GM21529 (cell line): ENCODE results near the gene RNLS.
"Not testable (repeated sequence)": the region's sequence is repeated elsewhere in the genome, so short reads cannot be mapped to it uniquely, and the experiment has no call there.

Source experiments
- ATAC-seq: cut with Tn5 transposase; IDR thresholded peaks from one replicate; pipeline ENCODE4 v1.9.1; 2021; ENCODE audit not compliant: unreplicated experiment

Gene RNLS

DNA sequence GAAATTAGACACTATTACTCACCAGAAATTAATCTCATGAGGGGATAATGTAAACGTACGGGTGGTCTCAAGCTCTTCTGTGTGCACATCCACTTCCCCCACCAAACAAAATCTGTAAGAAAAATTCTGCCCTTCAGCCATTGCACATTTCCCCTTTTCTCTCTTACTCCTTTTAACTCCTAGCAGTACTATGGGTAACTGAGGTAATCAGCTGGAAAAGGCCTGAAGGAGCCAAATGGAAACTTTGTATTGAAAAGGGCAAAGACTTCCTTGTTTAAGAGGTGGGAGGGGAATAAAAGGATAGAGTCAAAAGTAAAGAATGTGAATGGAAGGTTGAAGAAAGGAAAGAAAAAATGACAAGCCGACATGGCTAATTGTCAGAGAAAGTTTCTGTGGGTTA lies 273.8 kb downstream of the RNLS start:
- ATAC-seq, result no peak

DNA sequence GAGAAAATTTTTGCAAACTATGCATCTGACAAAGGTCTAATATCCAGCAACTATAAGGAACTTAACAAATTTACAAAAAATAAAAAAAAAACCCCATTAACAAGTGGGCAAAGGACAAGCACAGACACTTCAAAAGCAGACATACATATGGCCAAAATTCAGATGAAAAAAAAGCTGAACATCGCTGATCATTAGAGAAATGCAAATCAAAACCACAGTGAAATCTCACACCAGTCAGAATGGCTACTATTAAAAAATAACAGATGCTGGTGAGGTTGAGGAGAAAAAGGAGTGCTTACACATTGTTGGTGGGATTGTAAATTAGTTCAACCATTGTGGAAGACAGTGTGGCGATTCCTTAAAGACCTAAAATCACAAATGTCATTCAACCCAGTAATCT lies 274.8 kb downstream of the RNLS start:
- not testable (repeated sequence) for ATAC-seq

DNA sequence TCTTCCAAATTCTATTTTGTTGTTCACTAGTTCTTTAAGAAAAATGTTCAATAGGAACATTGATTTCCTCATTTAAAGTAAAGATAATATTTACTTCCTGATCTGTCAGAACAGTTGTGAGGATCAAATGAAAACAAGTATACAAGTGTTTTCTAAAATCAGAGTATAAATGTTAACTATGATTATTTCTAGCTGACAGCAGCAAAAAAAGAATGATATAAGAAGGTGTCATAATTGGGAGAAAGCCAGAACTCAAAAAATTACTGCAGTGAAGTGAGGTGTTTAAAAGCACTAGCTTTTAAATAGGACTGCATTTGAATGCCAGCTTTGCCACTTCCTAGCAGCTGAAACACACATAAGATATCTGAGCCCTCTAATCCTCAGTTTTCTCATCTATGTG lies 283.3 kb downstream of the RNLS start:
- ATAC-seq, result no peak

DNA sequence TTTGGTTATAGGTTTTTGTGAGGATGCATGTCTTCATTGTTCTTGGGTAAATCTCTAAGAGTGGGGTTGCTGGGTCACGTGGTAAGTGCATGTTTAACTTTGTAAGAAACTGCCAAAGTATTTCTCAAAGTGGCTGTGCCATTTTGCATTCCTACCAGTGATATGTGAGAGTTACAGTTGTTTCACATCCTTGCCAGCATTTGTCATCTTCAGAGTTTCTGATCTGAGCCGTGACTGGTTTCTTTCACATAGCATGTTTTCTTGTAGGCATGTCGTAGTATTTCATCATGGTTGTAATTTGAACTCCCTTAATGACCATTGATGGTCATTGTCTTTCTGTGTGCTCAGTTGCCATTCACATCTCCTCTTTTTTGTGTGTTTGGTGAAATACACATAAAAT lies 286.0 kb downstream of the RNLS start:
- no peak for ATAC-seq

DNA sequence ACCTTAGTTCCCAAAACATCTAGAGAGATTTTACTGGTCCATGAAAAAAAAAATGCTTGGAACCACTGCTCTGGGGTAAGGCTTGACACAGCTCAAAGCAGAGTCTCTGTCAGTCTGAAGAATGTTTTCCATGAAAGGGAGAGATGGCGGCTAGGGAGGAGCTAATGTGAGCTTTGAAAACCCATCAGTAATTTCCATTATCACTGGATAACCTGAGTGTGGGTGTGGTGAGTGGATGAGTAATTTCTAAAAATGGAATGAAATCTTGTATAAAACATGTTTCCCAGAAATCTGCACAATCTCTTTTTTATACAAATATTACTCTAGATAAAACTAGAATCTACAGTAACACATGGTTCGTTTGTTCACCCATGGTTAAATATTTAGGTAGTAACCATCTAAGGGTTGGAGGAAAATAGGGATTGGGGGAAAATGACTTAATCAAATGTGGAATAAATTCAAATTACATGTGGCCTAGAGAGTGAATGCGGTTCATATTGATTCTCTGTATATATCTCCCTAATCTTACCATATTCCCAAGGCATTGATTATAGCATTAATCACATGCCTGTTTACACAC lies 289.4 kb downstream of the RNLS start:
- no peak for ATAC-seq

DNA sequence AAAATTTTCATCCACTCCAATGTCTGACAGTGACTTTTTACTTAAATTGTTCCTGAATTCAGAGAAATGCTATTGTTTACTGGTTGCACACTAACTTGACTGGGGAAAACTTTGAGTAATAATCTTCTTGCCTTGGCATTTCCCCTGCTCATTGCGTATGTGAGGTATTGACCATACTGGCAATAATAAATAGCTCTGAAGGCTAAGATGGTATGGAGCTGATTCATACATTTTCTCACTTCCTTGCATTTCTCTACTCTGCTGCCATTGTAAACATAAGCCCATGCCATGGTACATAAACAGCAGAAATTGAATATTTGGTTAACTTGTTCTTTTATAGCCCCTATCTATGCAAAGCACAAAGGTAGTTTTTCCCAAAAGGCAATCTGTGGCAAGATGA lies 290.0 kb downstream of the RNLS start:
- ATAC-seq, result no peak

DNA sequence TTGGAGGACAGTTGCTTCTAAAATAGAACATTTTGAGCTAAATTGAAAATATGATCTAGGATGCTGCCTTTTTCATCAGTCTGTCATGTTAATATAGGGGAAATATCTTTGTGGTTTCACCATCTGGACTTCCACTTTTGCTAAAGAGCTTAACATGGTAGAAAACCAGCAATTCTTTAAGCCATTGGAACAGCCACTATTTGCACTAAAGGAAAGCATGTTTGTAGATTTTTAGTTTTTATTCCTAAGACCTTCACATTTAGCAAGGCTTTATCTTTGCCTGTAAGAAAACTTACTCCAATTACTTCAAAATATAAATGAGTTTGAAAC lies 291.0 kb downstream of the RNLS start:
- ATAC-seq, result no peak

DNA sequence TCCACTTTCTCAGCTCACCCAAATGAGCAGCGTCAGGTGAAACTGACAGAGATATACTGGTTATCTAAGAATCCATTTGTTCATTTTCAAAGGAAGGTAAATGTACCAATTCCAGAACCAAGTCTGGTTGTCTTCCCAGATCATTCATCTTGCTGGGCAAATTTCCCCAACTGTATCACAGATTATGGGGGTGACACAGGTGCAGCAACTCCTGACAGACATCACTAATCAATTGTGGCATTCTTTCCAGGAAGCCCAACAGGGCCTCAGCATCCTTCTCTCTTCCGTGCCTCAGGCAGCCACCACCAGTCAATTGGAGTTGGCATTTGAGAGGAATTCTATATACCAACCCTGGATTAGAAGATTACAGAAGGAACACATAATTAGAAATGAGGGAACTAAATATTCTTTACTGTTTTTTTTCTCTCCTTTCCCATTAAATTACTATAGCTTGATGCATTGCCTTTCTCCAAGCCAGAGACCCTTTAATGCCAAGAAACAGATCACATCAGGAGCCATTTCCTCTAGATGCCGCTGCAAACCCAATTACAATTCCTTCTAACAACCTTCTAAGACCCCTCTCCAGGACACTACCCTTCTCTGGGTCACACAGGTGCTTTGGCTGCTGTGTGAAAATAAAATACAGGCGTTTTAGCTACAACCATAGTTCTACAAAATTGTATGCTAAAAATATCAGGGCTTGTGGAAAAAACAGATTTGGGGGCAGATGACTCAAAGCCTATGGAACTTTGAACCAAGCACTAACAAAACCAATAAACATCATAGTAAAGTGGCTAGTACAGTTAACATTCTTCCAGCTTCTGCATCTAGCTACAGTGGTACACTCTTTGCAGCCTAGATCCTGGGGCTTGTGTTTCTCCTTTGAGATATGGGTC lies 291.6 kb downstream of the RNLS start:
- ATAC-seq, result no peak

DNA sequence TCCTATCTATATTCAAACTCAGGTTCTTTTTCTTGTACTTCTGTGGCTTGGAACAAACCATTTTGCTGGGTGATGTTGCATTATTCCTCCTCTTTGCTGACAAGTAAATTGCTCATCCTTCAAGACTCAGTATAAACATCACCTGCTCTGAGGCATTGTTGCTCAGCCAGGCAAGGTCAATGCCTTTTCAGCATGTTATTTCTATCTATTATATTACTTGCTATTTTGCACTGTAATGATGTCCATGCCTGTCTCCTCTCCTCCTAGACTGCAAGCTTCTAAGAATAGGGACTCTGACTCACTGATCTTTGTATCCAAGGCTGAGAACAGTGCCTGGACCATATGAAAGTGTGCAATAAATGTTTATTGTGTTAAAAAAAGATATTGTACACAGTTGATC lies 293.8 kb downstream of the RNLS start:
- no peak for ATAC-seq

DNA sequence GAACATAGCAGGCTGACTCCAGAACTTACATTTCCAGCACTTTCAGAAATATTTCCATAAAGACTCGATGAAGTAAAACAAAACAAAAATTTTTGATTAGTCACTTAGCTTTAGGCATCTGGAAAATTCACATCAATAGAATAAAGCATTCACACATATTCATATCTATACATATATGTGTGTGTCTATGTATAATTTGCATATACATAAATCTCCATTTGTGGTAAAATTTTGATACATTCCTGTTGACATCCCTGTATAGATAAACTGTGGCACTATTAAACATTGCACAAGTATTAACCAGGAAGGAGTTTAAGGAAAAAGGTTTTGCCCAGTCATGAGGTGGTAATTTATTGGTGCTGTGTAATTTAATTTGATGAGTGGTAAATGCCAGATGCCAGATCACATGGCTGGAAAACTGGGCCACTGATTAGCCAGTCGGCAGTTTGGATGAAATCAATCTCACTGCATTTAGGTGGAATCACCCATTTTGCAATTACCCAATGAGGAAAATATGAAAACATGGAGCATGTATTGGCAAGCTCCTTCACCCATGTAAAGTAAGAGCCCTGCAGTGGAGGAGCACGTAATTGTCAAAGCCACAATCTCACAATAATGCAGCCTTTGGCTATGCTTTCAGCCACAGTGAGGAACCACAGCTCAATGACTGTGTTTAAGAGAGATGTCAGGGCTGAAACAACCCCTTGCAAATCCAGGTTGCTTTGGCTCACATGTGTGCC lies 294.6 kb downstream of the RNLS start:
- peak; percentile 76 for ATAC-seq

DNA sequence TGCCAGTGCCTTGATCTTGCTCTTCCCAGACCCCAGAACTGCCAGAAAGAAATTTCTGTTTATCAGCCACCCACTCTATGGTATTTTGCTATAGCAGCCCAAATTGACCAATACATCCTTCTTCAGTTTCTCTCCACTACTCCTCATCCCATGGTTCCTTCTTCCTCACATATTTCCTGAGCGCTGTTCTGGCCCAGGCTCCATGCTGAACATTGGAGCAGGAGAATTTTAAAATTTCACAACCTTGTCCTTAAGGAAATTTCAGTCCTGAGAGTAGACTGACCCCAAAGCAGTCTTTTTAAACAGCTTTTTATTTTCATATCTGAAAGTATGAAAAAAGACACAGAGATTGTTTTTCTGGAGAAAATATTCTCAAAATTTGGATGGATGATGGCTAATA lies 297.1 kb downstream of the RNLS start:
- no peak for ATAC-seq

DNA sequence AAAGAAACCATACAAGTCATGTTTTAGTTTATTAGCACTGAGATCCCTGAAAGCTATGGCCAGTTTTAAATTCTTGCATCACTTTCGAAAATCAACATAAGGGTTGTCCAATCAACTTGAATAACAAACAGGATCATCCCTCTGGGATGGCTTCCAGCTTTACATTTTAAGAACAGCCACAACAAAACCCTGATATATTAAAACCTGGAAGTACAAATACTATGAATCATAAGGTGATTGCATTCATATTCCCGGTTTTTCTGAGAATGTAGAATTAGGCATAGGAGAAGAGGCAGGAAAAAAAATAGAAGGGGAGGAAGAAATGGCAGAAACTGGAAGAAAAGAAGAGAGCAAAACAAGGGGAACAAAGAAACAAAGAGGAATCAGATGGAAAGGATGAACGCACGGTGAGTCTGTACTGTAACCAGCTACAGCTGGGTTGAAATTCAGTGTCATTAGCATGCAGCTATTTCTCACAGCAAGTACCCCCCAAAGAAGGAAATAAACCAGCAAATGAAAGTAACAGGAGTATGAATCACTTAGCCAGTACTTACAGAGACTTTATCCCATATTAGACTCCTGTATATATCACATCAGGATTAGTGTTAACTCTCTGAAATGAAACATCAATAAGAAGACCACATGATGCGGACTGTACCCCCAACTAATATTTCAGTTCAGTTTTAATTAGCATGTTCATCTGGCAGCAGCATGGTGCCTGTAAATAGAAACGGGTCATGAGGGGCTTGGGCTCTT lies 301.3 kb downstream of the RNLS start:
- ATAC-seq, result no peak

DNA sequence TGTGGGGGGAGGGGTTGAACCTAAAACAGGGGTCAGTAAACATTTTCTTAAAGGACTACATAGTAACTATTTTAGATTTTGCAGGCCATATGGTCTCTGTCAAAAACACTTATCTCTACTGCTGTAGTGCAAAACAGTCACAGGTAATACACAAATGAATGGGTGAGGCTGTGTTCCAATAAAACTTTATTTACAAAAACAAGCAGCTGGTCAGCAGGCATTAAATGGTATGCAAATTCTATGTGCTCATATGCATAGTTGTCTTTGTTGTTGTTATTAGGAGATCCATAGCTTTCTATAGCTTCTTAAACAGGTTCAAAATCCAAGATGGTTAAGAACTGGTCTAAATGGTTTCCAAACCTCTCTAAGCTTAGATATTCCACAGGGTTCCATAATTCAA lies 302.6 kb downstream of the RNLS start:
- ATAC-seq, result no peak

DNA sequence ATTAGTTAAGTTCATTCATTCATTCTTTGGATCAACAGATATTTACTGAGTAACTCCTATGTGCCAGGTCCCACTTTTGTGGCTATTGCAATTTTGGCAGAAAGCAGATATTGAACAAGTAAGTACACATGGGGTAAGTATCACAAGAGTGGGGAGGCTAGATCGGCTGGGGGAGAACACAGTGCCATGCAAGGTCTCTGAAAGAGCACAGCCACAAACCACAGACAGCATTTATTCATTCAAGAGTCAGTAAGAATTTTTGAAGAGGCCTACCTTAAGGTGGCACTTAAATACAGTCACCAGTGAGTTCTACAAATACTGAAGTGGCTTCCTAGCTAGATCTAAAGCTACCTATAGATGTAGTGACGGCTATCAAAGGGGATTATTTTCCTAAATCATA lies 304.2 kb downstream of the RNLS start:
- ATAC-seq, result no peak

DNA sequence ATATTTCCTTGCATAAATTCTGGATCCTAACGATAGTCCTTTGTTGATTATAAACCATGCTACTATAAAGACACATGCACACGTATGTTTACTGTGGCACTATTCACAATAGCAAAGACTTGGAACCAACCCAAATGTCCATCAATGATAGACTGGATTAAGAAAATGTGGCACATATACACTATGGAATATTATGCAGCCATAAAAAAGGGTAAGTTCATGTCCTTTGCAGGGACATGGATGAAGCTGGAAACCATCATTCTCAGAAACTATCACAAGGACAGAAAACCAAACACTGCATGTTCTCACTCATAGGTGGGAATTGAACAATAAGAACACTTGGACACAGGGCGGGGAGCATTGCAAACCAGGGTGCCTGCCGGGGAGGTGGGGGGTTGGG lies 306.2 kb downstream of the RNLS start:
- ATAC-seq, result not testable (repeated sequence)

DNA sequence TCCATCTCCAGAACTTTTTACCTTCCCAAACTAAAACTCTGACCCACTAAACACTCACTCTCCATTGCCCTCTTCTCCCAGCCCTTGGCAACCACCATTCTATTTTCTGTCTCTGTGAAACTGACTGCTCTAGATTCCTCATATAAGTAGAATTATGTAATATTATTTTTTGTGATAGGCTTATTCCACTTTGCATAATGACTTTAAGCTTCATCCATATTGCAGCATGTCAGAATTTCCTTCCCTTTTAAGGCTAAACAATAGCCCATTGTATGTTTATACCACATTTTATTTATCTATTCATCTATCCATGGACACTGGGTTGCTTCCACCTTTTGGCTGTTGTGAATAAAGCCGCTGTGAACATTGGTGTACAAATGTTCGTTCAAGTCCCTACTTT lies 308.8 kb downstream of the RNLS start:
- no peak for ATAC-seq

DNA sequence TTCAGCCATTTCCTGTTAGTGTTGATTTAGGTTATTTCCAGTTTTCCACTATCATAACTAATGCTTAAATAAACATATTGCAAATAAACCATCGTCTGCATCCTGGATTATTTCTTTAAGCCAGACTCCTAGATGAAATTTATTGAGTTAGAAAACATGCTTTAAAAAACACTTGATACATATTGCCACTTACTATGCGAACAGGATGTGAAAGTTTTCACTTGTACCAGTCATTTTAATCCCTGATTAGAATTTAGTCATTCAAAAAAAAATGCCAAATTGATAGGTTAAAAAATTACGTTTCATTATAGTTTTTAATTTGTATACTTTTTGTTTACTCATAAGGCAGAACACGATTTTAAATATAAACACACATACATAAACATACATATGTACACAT lies 309.6 kb downstream of the RNLS start:
- ATAC-seq, result no peak

DNA sequence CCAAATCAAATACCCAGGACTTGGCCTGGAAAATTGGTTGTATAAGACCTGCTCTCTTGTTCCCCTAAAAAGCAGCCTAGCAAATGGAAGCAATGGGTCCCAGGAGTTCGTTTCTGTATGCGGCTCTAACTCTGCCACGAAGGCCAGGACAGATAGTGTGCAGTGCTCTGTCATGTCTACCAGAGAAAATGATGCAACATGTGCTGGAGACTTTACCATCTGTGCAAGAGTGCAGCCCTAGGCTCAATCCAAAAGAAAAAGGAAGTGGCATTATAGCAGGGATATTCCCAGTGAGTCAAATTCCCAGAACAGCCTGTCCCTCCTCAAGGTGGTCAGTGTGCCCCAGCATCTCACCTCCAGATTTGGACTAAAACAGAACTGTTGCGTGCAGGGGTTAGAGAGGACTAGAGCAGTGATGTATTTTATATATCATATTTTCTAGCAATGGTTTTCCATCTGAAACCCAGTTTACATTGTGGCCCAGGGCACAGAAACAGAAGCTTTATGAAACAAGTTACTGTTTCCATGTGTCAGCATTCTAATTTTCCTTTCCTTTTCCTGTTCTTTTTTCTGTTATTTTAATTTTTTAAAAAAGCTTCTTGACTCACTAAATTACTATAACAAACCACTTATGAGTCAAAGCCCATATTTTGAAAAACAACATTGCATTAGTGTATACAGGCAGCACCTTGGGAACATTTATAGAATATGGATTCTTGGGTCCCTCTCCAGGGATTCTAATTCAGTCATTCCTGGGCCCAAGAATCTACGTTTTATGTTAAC lies 311.2 kb downstream of the RNLS start:
- peak; percentile 31 for ATAC-seq

DNA sequence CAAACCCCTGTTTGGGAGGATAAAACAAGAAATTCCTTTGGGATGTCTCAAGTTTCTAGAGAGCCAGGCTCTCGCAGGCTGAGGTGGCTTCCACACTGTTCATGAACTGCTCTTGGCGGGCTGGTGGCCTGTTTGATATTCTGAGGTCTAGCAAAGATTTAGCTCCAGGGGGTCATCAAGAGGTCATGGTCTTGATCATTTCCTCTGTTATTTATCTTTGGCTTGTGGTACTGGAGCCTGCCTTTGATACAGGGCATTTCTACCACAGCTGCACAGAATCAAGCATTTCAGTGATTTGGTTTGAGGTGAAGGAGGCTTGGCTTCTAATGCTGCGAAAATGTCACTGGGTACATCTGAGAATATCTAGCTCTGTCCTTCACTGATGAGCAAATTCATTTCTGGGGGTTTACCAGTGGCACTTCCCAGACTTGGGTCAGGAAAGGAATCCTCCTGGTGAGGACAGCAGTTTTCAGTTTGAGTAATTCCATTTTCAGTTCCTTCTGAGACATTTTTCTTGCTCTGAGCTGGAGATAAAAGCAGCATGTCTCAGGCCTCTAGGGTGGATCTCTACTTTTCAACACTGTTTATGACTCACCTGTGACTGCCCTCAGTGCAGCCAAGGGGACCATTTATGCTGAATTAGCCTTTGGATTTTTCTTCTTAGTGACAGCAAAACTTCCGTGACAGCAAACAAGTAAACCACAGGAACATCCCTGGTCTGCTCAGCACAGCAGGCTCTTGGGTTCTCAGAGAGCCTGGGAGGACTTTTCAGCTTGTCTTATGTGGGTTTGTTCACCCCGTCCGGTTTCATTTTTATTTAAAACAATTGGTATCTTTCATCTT lies 312.0 kb downstream of the RNLS start:
- peak; percentile 87 for ATAC-seq
